PFSK-1 (cell line): ENCODE measurements around the gene PPM1K.

Experiments
- FOXP2 ChIP-seq: optimal IDR thresholded peaks from 2 replicates; pipeline ENCODE3; 2011; ENCODE audit warnings: borderline replicate concordance, control low read depth, inconsistent platforms; ENCODE audit not compliant: insufficient read depth; ENCODE audit errors: extremely low read length, extremely low read depth
- POLR2AphosphoS5 ChIP-seq: IDR thresholded peaks from 2 replicates; pipeline ENCODE4 v1.6.1; 2012; ENCODE audit warnings: low read depth, mild to moderate bottlenecking, control low read depth, low read length, moderate library complexity
- REST ChIP-seq, 2 experiments: IDR thresholded peaks; 2 replicates each; pipeline versions ENCODE4 v1.6.1 to v1.8.0; 2011 to 2012; ENCODE audit warnings: low read depth in 2 of 2, low read length in 2 of 2, control low read depth in 1 of 2, inconsistent platforms in 1 of 2, mild to moderate bottlenecking in 1 of 2, moderate library complexity in 1 of 2; ENCODE audit not compliant: insufficient read depth in 1 of 2
- SIN3A ChIP-seq: IDR thresholded peaks from 2 replicates; pipeline ENCODE4 v1.6.1; 2012; ENCODE audit warnings: mild to moderate bottlenecking, low read length, moderate library complexity, borderline replicate concordance; ENCODE audit not compliant: insufficient read depth
- TAF1 ChIP-seq: IDR thresholded peaks from 2 replicates; pipeline ENCODE4 v1.6.1; 2012; ENCODE audit warnings: low read length, control low read depth, borderline replicate concordance; ENCODE audit not compliant: insufficient read depth

- no peak for TF ChIP-seq TAF1
- no peak for TF ChIP-seq POLR2AphosphoS5
- no peak for TF ChIP-seq SIN3A
- no peak for TF ChIP-seq REST (IDR thresholded peaks at IDR 0.05; ENCODE audit: insufficient read depth in 1 of 2, low read depth in 2 of 2, low read length in 2 of 2)
- no peak for TF ChIP-seq FOXP2
Observed at GRCh38 chr4:88286897-88287296, 2.5 kb upstream of the PPM1K start.
